ENCODE measurements around the gene CCDC57. TPM values are rescaled to one million over a fixed set of nuclear protein-coding genes. Genes with fewer than 3 reads are reported as not detected.

The CCDC57 gene
- total and polyA plus RNA-seq, 9 of the 15 experiments (the other 6 are each of a cell fraction or from before 2014, with no cell fraction given), result 0.83 to 36.2 (median 13.6) TPM

DNA sequence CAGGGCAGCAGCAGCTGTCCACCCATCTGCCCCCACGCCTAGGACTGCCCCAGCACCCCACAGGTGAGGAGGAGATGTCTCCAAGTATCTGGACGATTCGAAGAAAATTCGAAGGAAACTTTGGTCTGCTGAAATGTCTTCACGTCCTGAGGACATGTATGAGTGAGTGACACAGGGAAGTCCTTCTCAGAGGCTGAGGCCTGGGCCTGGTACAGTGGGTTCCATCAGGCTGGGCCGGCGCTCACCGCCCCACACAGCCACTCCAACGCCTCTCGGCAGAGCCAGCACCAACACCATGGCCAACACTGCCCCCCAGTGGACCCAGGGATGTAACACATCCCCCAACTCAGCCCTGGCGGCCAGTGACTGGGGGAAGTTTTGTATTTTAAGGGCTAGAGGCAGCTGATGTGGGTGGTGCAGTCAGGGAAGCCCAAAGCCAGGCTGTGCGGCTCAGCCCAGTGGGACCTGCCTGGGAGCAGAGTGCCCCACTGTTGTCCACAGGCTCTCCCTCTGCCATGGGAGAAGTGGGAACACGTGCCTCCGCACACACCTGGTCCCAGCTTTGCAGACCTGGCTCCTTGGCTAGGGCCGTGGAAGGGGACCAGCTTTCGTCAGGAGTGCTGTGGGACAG is 58.8 kb downstream of the CCDC57 start (continued):
- TF ChIP-seq, protein P1, sequence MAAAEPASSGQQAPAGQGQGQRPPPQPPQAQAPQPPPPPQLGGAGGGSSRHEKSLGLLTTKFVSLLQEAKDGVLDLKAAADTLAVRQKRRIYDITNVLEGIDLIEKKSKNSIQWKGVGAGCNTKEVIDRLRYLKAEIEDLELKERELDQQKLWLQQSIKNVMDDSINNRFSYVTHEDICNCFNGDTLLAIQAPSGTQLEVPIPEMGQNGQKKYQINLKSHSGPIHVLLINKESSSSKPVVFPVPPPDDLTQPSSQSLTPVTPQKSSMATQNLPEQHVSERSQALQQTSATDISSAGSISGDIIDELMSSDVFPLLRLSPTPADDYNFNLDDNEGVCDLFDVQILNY (CRISPR knock-in tag; IDR thresholded peaks at IDR 0.05), result 0 out of 2 replicates have a peak, but pooled peaks have one; percentile 15
- TF ChIP-seq KDM4B (IDR thresholded peaks at IDR 0.05; ENCODE audit: borderline replicate concordance in 2 of 2, low read depth in 1 of 2) (no peak), RBM34 (IDR thresholded peaks at IDR 0.05; ENCODE audit: borderline replicate concordance, insufficient read depth, low read length) (no peak), ZNF76 (CRISPR knock-in tag; IDR thresholded peaks at IDR 0.05; ENCODE audit: borderline replicate concordance) (no peak), NR2C2 (CRISPR knock-in tag; IDR thresholded peaks at IDR 0.05) (peak; percentile 56; the same call in 1 of the 2 replicates), NR2C2 (tag; IDR thresholded peaks at IDR 0.05) (no peak), CHCHD3 (CRISPR knock-in tag; IDR thresholded peaks at IDR 0.05) (no peak), ZNF444 (CRISPR knock-in tag; IDR thresholded peaks at IDR 0.05) (no peak), ZNF23 (CRISPR knock-in tag; IDR thresholded peaks at IDR 0.05) (no peak), NRF1 (conservative IDR thresholded peaks at IDR 0.05 in 1 of 2, IDR thresholded peaks at IDR 0.05 in 1 of 2) (no peak), ZKSCAN3 (CRISPR knock-in tag; IDR thresholded peaks at IDR 0.05) (no peak), DACH1 (IDR thresholded peaks at IDR 0.05; ENCODE audit: partially characterized antibody) (no peak), ZSCAN29 (IDR thresholded peaks at IDR 0.05) (no peak), ZBTB8A (IDR thresholded peaks at IDR 0.05; ENCODE audit: partially characterized antibody) (no peak), ZNF124 (CRISPR knock-in tag; IDR thresholded peaks at IDR 0.05) (no peak), TBL1XR1 (IDR thresholded peaks at IDR 0.05; ENCODE audit: low read length in 2 of 2) (no peak), CHD2 (IDR thresholded peaks at IDR 0.05; ENCODE audit: low read depth, low read length) (no peak), SMAD3 (CRISPR knock-in tag; conservative IDR thresholded peaks at IDR 0.05) (no peak), CSDE1 (IDR thresholded peaks at IDR 0.05) (no peak), C11orf30 (IDR thresholded peaks at IDR 0.05; ENCODE audit: low read depth) (no peak)
- TF ChIP-seq, protein P2, sequence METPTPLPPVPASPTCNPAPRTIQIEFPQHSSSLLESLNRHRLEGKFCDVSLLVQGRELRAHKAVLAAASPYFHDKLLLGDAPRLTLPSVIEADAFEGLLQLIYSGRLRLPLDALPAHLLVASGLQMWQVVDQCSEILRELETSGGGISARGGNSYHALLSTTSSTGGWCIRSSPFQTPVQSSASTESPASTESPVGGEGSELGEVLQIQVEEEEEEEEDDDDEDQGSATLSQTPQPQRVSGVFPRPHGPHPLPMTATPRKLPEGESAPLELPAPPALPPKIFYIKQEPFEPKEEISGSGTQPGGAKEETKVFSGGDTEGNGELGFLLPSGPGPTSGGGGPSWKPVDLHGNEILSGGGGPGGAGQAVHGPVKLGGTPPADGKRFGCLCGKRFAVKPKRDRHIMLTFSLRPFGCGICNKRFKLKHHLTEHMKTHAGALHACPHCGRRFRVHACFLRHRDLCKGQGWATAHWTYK (CRISPR knock-in tag; IDR thresholded peaks at IDR 0.05), result no peak
- TF ChIP-seq, protein P3, sequence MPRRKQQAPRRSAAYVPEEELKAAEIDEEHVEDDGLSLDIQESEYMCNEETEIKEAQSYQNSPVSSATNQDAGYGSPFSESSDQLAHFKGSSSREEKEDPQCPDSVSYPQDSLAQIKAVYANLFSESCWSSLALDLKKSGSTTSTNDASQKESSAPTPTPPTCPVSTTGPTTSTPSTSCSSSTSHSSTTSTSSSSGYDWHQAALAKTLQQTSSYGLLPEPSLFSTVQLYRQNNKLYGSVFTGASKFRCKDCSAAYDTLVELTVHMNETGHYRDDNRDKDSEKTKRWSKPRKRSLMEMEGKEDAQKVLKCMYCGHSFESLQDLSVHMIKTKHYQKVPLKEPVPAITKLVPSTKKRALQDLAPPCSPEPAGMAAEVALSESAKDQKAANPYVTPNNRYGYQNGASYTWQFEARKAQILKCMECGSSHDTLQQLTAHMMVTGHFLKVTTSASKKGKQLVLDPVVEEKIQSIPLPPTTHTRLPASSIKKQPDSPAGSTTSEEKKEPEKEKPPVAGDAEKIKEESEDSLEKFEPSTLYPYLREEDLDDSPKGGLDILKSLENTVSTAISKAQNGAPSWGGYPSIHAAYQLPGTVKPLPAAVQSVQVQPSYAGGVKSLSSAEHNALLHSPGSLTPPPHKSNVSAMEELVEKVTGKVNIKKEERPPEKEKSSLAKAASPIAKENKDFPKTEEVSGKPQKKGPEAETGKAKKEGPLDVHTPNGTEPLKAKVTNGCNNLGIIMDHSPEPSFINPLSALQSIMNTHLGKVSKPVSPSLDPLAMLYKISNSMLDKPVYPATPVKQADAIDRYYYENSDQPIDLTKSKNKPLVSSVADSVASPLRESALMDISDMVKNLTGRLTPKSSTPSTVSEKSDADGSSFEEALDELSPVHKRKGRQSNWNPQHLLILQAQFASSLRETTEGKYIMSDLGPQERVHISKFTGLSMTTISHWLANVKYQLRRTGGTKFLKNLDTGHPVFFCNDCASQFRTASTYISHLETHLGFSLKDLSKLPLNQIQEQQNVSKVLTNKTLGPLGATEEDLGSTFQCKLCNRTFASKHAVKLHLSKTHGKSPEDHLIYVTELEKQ (CRISPR knock-in tag; IDR thresholded peaks at IDR 0.05), result no peak
- TF ChIP-seq, protein P4, sequence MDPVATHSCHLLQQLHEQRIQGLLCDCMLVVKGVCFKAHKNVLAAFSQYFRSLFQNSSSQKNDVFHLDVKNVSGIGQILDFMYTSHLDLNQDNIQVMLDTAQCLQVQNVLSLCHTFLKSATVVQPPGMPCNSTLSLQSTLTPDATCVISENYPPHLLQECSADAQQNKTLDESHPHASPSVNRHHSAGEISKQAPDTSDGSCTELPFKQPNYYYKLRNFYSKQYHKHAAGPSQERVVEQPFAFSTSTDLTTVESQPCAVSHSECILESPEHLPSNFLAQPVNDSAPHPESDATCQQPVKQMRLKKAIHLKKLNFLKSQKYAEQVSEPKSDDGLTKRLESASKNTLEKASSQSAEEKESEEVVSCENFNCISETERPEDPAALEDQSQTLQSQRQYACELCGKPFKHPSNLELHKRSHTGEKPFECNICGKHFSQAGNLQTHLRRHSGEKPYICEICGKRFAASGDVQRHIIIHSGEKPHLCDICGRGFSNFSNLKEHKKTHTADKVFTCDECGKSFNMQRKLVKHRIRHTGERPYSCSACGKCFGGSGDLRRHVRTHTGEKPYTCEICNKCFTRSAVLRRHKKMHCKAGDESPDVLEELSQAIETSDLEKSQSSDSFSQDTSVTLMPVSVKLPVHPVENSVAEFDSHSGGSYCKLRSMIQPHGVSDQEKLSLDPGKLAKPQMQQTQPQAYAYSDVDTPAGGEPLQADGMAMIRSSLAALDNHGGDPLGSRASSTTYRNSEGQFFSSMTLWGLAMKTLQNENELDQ (CRISPR knock-in tag; IDR thresholded peaks at IDR 0.05; ENCODE audit: borderline replicate concordance), result no peak
